HG02870 (cell line): ENCODE measurements around the gene KCNQ1.

Source experiments
- ATAC-seq: cut with Tn5 transposase; IDR thresholded peaks from one replicate; pipeline ENCODE4 v1.9.1; 2021; ENCODE audit warnings: mild to moderate bottlenecking, moderate library complexity; ENCODE audit not compliant: unreplicated experiment

The KCNQ1 gene

GRCh38 chr11:2859699-2860037, 414.9 kb downstream of the KCNQ1 start:
- ATAC-seq = no peak

GRCh38 chr11:2860636-2861035, 415.8 kb downstream of the KCNQ1 start:
- ATAC-seq = no peak

GRCh38 chr11:2862395-2863275, 417.8 kb downstream of the KCNQ1 start:
- no peak for ATAC-seq

- no peak for ATAC-seq
Observed at GRCh38 chr11:2863276-2863618, 418.4 kb downstream of the KCNQ1 start.

- no peak for ATAC-seq
Observed at GRCh38 chr11:2864901-2865300, 420.1 kb downstream of the KCNQ1 start.

- ATAC-seq = no peak
Observed at GRCh38 chr11:2865922-2866577, 421.2 kb downstream of the KCNQ1 start.

- ATAC-seq = no peak
Observed at GRCh38 chr11:2867142-2867541, 422.3 kb downstream of the KCNQ1 start.

- ATAC-seq = no peak
Observed at GRCh38 chr11:2867722-2868505, 423.1 kb downstream of the KCNQ1 start.

- no peak for ATAC-seq
Observed at GRCh38 chr11:2868506-2869133, 423.8 kb downstream of the KCNQ1 start.

GRCh38 chr11:2869134-2869526, 424.3 kb downstream of the KCNQ1 start:
- no peak for ATAC-seq

- no peak for ATAC-seq
Observed at GRCh38 chr11:2869561-2870427, 425.0 kb downstream of the KCNQ1 start.

- ATAC-seq = no peak
Observed at GRCh38 chr11:2870460-2870859, 425.7 kb downstream of the KCNQ1 start.

GRCh38 chr11:2870969-2871680, 426.3 kb downstream of the KCNQ1 start:
- ATAC-seq = no peak

GRCh38 chr11:2874963-2875362, 430.2 kb downstream of the KCNQ1 start:
- no peak for ATAC-seq

GRCh38 chr11:2877474-2877873, 432.7 kb downstream of the KCNQ1 start:
- no peak for ATAC-seq

- ATAC-seq = no peak
Observed at GRCh38 chr11:2878782-2879181, 434.0 kb downstream of the KCNQ1 start.

GRCh38 chr11:2880646-2881045, 435.8 kb downstream of the KCNQ1 start:
- ATAC-seq = no peak

GRCh38 chr11:2881076-2881980, 436.5 kb downstream of the KCNQ1 start:
- ATAC-seq = no peak

- no peak for ATAC-seq
Observed at GRCh38 chr11:2881981-2882375, 437.2 kb downstream of the KCNQ1 start.
